GM12878 (cell line): ENCODE measurements around the gene GLB1L3. TPM values are rescaled to one million over a fixed set of nuclear protein-coding genes. Genes with fewer than 3 reads are reported as not detected.
A peak's percentile ranks its signal among the peaks of the same experiment; 100 is the strongest.

Source experiments
- ATAC-seq: fragments of 200-7000 bp; cut with Tn5 transposase; 3 replicates; pipeline ENCODE4 v1.9.1; 2020; ENCODE audit warnings: mild to moderate bottlenecking, moderate library complexity
- BruUV-seq: library from RNA; stranded (reverse); fragments of 400-500 nt; replicated peaks from 2 replicates; lab custom pipeline; 2021; lab: Mats Ljungman, UMichigan
- CTCF ChIA-PET: fragments of 300-600 bp; sonication (Branson Sonifier 250); formaldehyde crosslinking; extraction: SDS; loops from one replicate; lab custom pipeline; 2021; ENCODE audit warnings: inconsistent platforms; lab: Yijun Ruan, JAX
- POLR2A ChIA-PET: fragments of 350-600 bp; formaldehyde crosslinking; extraction: SDS; loops from one replicate; lab custom pipeline; 2021; ENCODE audit warnings: inconsistent platforms; lab: Charles Lee
- RAD21 ChIA-PET: fragments of 300-600 bp; sonication (Branson Sonifier 250); formaldehyde crosslinking; loops from one replicate; lab custom pipeline; 2023; ENCODE audit warnings: antibody characterized with exemption; ENCODE audit not compliant: unreplicated experiment; lab: Charles Lee
- SMC1A ChIA-PET: fragments of 300-600 bp; sonication (Branson Sonifier 250); formaldehyde crosslinking; loops from one replicate; lab custom pipeline; 2023; ENCODE audit not compliant: unreplicated experiment, uncharacterized antibody; lab: Charles Lee
- DNase-seq: peaks from one replicate; pipeline ENCODE4 v3.0.0-alpha.2; 2011; ENCODE audit warnings: low read depth, low spot score
- FAIRE-seq: peaks from 3 replicates; lab custom pipeline; 2011; peaks lifted over from hg19 to GRCh38; lab: Jason Lieb, UNC
- H2AFZ ChIP-seq: 2 replicates; pipeline ENCODE4 v1.6.0; 2011; ENCODE audit warnings: low read depth, low read length, control low read depth; ENCODE audit not compliant: control insufficient read depth
- H3K27ac ChIP-seq: 2 replicates; pipeline ENCODE4 v1.5.1; 2011; ENCODE audit warnings: control low read depth; ENCODE audit not compliant: control insufficient read depth, insufficient read depth
- H3K27me3 ChIP-seq, 2 experiments: replicated peaks in 1 of 2; 2 replicates each; pipeline versions ENCODE4 v1.6.0 to v1.6.1; 2011; ENCODE audit warnings: low read length in 1 of 2; ENCODE audit not compliant: control insufficient read depth in 2 of 2, insufficient read depth in 2 of 2
- H3K36me3 ChIP-seq, 2 experiments: 2 replicates each; pipeline ENCODE4 v1.5.1; 2011; ENCODE audit warnings: low read length in 1 of 2; ENCODE audit not compliant: control insufficient read depth in 2 of 2, insufficient read depth in 2 of 2
- H3K4me1 ChIP-seq: 2 replicates; pipeline ENCODE4 v1.6.1; 2011; ENCODE audit warnings: mild to moderate bottlenecking, low read length, moderate library complexity, mixed read lengths; ENCODE audit not compliant: control insufficient read depth, insufficient read depth
- H3K4me2 ChIP-seq: 2 replicates; pipeline ENCODE4 v1.6.0; 2011; ENCODE audit warnings: control low read depth; ENCODE audit not compliant: control insufficient read depth, insufficient read depth
- H3K4me3 ChIP-seq: fragments of 200-600 bp; sonication (generic); 2 replicates; pipeline ENCODE4 v1.5.1; 2016
- H3K79me2 ChIP-seq: 2 replicates; pipeline ENCODE4 v1.6.0; 2011; ENCODE audit warnings: low read length; ENCODE audit not compliant: control insufficient read depth, insufficient read depth
- H3K9ac ChIP-seq: 2 replicates; pipeline ENCODE4 v1.8.0; 2011; ENCODE audit warnings: low read length, control low read depth, mixed read lengths; ENCODE audit not compliant: control insufficient read depth, insufficient read depth
- H3K9me3 ChIP-seq: replicated peaks from 3 replicates; pipeline ENCODE4 v1.5.1; 2011; ENCODE audit warnings: mild to moderate bottlenecking, low read length; ENCODE audit not compliant: control insufficient read depth, insufficient read depth
- H4K20me1 ChIP-seq: 2 replicates; pipeline ENCODE4 v1.6.0; 2011; ENCODE audit not compliant: control insufficient read depth, insufficient read depth
- BMI1 ChIP-seq: fragments of 450-650 bp; IDR thresholded peaks from 2 replicates; pipeline ENCODE4 v1.6.1; 2016; ENCODE audit warnings: mild to moderate bottlenecking, moderate library complexity, borderline replicate concordance
- CBX3 ChIP-seq: fragments of 200-600 bp; sonication (generic); IDR thresholded peaks from 2 replicates; pipeline ENCODE4 v1.6.1; 2016; ENCODE audit warnings: low read depth, borderline replicate concordance
- CREM ChIP-seq: IDR thresholded peaks from 2 replicates; pipeline ENCODE4 v1.6.1; 2014; ENCODE audit warnings: antibody characterized with exemption, low read depth
- EED ChIP-seq: sonication (generic); IDR thresholded peaks from 2 replicates; pipeline ENCODE4 v1.6.1; 2016; ENCODE audit warnings: antibody characterized with exemption, low read depth
- EP300 ChIP-seq, 2 experiments: fragments of 150-350 bp in 1 of 2; IDR thresholded peaks; 2 replicates each; pipeline ENCODE4 v1.6.1; 2011 to 2012; ENCODE audit warnings: low read depth in 2 of 2, low read length in 2 of 2, borderline replicate concordance in 1 of 2, improper control_type of control experiment in 1 of 2, inconsistent platforms in 1 of 2; ENCODE audit not compliant: control insufficient read depth in 1 of 2
- HDGF ChIP-seq: fragments of 450-650 bp; IDR thresholded peaks from 2 replicates; pipeline ENCODE4 v1.6.1; 2016; ENCODE audit warnings: antibody characterized with exemption
- MEF2B ChIP-seq: fragments of 450-650 bp; IDR thresholded peaks from 2 replicates; pipeline ENCODE4 v1.6.1; 2018; ENCODE audit warnings: mild to moderate bottlenecking, moderate library complexity; ENCODE audit not compliant: partially characterized antibody, poor library complexity, severe bottlenecking
- NFYB ChIP-seq: IDR thresholded peaks from 2 replicates; pipeline ENCODE4 v1.6.1; 2011; ENCODE audit warnings: low read depth, mild to moderate bottlenecking, low read length, improper control_type of control experiment, moderate library complexity; ENCODE audit not compliant: insufficient read depth
- PBX3 ChIP-seq: IDR thresholded peaks from 2 replicates; pipeline ENCODE4 v1.6.1; 2011; ENCODE audit warnings: mild to moderate bottlenecking, low read depth, low read length, moderate library complexity; ENCODE audit not compliant: insufficient replicate concordance
- RUNX3 ChIP-seq: IDR thresholded peaks from 2 replicates; pipeline ENCODE4 v1.6.1; 2012; ENCODE audit warnings: low read length, inconsistent platforms
- TCF12 ChIP-seq: IDR thresholded peaks from 2 replicates; pipeline ENCODE4 v1.6.1; 2011; ENCODE audit warnings: low read depth, mild to moderate bottlenecking, low read length
- ZSCAN29 ChIP-seq: fragments of 450-650 bp; IDR thresholded peaks from 2 replicates; pipeline ENCODE4 v1.6.1; 2017; ENCODE audit warnings: mild to moderate bottlenecking, moderate library complexity
- WGBS: methylation state at CpG from one replicate; pipeline ENCODE4 v1.1.6; 2016; ENCODE audit warnings: low lambda C conversion rate; ENCODE audit not compliant: insufficient replicate concordance, insufficient coverage; ENCODE audit errors: missing lambda C conversion rate; 5-methylcytosine and 5-hydroxymethylcytosine counted together
- in situ Hi-C: fragments of 300-500 bp; cut with MboI; formaldehyde crosslinking; loops from 9 replicates; pipeline ENCODE4 v1.14.3; 2018; ENCODE audit warnings: mixed read lengths
- intact Hi-C: fragments of 100-400 bp; cut with micrococcal nuclease; formaldehyde crosslinking; loops from one replicate; pipeline ENCODE4 v1.14.2; 2022; ENCODE audit not compliant: unreplicated experiment
- polyA plus RNA-seq, 11 experiments: library from polyadenylated mRNA; depleted of rRNA in 4 of 11; unstranded in 6 of 11; stranded (reverse) in 5 of 11; fragments of >200 nt; fragmentation: Nextera tagmentation in 4 of 11; fragmentation: Illumina TruSeq in 1 of 11; extraction: Ambion mirVana in 4 of 11; extraction: Trizol in 1 of 11; gene quantifications; 1 replicate in 1 of 11; 2 replicates in 10 of 11; pipeline versions ENCODE4 v1.2.1 to v1.2.3, GENCODE V29; 2011 to 2016; ENCODE audit warnings: inconsistent platforms in 2 of 11, missing spikeins in 2 of 11, low read depth in 1 of 11
- total RNA-seq, 4 experiments: library from RNA; depleted of rRNA in 3 of 4; stranded (reverse); fragments of >200 nt in 3 of 4; fragmentation: Illumina TruSeq in 1 of 4; extraction: Trizol in 1 of 4; gene quantifications; 2 replicates each; pipeline versions ENCODE4 v1.2.1 to v1.2.3, GENCODE V29; 2013 to 2021

GLB1L3 gene
- total and polyA plus RNA-seq, 10 of the 15 experiments (the other 5 are each of a cell fraction or from before 2014, with no cell fraction given) = 0.53 to 2.9 (median 1.9) TPM; not detected in 1

DNA sequence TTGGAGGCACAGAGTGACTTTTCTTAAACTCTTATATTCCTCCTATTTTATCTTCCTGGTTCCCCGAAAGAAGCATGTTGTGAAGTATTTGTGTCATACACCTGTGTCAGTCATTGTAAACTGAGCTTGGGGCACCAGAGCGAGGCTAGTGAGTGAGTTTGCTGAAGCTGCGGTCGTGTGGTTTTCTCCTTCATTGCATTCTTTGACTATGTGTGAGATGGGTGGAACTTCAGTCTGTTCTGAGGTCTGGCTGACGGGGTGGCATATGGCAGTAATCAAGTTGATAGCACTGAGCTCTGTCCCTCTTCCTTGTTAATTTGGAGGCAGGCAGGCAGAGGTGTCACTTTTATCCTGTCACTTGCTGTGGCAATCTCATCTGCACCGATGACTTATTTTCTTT is 47.6 kb upstream of the GLB1L3 start (continued):
- TF ChIP-seq PBX3 (peak; percentile 51), MEF2B (no peak), RUNX3 (peak; percentile 98), EP300 (IDR thresholded peaks at IDR 0.05; ENCODE audit: borderline replicate concordance in 1 of 2, control insufficient read depth in 1 of 2, low read depth in 2 of 2, low read length in 2 of 2) (peak; percentile 25 to 45; a peak in 1 of 4 replicates), ZSCAN29 (no peak), HDGF (no peak), TCF12 (peak; percentile 72; the same call in 1 of the 2 replicates)

- H3K4me3 ChIP-seq = no peak overlapping the region
- no peaks in the 10 kb centered on the region for H3K27me3 ChIP-seq
- peaks cover 17% of the 10 kb centered on the region; the same call in 1 of the 2 replicates for H4K20me1 ChIP-seq
- H3K4me1 ChIP-seq = peaks cover 28% of the 10 kb centered on the region
- 78% methylated on average over 6 of the region's 6 CpGs for WGBS
- SMC1A ChIA-PET = interaction anchor here (0.7 to 1.7 kb wide), 7 partner anchors 10 to 179 kb away, joined by 3 to 8 read pairs (median 5); partner anchors contain the start of gene ACAD8
- H3K4me2 ChIP-seq = peak overlapping the region; percentile 50
- intact Hi-C loops = no loop called here
- no peak overlapping the region for H2AFZ ChIP-seq
- no peak for ATAC-seq
- no peak for DNase-seq
- no peak for TF ChIP-seq NFYB
- no peak for TF ChIP-seq BMI1
- no peak for TF ChIP-seq EED
- no peak for TF ChIP-seq CBX3
- 0 out of 2 replicates have a peak, but pooled peaks have one; percentile 0 for TF ChIP-seq CREM
- RAD21 ChIA-PET = interaction anchor here (1.2 kb wide), 1 partner anchor 24 kb away, joined by 6 read pairs; the partner anchor contains the start of gene ACAD8
- H3K9ac ChIP-seq = no peak overlapping the region
- in situ Hi-C loops = no loop called here
- CTCF ChIA-PET = interaction anchor here (0.9 to 2.7 kb wide), 7 partner anchors 9 to 24 kb away, joined by 3 to 18 read pairs (median 4); partner anchors contain the start of genes ACAD8 and THYN1
- no peaks in the 10 kb centered on the region for H3K36me3 ChIP-seq
- POLR2A ChIA-PET = interaction anchor here (0.6 kb wide), 2 partner anchors 33 to 50 kb away, joined by 4 read pairs; no protein-coding TSS in a partner anchor
- H3K27ac ChIP-seq = no peak overlapping the region
- no peak for FAIRE-seq
- H3K79me2 ChIP-seq = peaks cover 4% of the 10 kb centered on the region
- BruUV-seq = no TSS peak
- H3K9me3 ChIP-seq = no peaks in the 10 kb centered on the region
Measured at GRCh38 chr11:134229126-134229790, 46.9 kb upstream of the GLB1L3 start.
